Daoy (cell line): ENCODE results near the gene UXT. TPM values are rescaled to one million over a fixed set of nuclear protein-coding genes. Genes with fewer than 3 reads are reported as not detected.

ENCODE experiments used
- DNase-seq: peaks from one replicate; pipeline ENCODE4 v3.0.0-alpha.2; 2015; ENCODE audit warnings: low read depth
- total RNA-seq: library from RNA; depleted of rRNA; stranded (reverse); fragments of >200 nt; shearing (Covaris generic); gene quantifications from 2 replicates; pipeline ENCODE4 v1.2.3, GENCODE V29; 2014

UXT gene
- total RNA-seq, 1 experiment from 2014 or later: 145 TPM

DNA sequence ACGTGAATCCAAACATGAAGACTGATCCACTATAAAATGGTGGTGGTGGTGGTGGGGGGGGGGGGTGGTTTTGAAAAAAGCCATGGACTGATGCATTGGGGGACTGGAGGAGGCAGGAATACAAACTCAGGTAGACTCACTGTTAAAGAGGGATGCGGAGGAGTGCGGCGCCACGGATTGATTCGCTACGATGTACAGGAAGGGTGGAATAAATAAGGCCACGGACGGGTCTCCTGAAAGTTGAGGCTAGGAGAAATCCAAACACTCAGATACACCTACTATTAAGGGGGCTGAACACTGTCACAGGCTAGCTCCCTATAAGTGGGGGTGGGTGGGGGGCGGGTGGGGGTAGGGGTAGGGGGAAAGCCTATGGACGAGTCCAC is 9.2 kb downstream of the UXT start:
- DNase-seq: no peak

DNA sequence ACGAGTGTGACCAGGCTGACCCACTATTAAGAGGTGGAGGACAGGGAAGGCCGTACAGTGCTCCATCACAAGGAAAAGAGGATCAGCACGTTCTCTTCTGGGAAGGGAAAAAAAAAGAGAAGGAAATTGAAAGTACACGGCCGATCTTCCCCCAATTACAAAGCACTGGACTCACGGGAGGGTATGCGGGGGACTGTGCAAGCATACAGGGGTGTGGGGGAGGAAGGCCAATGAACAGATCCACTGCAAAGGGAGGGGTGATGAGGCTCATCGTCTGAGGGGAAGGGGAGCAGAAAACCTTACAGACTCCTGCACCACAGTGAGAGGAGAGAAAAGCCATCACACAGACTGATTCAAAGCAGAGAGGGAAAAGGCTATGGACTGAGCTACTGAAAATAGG is 9.7 kb downstream of the UXT start:
- DNase-seq: no peak

DNA sequence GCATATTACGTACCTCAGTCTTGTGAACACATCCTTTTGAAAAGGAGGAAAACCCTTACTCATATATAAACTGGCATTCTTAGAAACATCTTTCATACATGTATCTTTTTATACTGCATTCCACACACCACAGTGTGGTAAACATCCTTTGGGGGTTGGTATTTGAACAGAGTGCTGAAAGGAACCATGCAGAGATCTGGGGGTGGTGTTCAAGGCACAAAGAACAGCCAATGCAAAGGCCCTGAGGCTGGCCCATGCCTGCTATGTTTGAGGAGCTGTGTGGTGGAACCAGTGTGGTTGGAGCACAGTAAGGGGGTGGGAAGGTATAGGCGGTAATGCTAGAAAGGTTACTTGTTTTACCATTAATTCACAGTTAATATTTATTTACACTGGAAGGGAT is 10.6 kb downstream of the UXT start:
- no peak for DNase-seq

DNA sequence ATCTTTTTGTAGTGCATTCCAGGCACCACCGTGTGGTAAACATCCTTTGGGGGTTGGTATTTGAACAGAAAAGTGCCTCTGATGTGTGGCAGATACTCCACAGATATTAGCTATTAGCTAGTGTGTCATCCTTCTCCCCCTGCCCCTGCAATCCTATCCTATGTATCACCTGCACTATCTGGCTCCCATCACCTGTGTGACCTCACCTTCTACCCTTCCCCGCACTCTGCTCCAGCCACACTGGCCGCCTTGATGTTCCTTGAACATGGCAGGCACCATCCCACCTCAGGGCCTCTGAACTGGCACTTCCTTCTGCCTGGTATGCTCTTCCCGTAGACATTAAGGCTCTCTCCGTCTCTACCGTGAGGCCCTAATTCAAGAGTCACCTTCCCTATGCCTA is 12.3 kb downstream of the UXT start:
- no peak for DNase-seq

DNA sequence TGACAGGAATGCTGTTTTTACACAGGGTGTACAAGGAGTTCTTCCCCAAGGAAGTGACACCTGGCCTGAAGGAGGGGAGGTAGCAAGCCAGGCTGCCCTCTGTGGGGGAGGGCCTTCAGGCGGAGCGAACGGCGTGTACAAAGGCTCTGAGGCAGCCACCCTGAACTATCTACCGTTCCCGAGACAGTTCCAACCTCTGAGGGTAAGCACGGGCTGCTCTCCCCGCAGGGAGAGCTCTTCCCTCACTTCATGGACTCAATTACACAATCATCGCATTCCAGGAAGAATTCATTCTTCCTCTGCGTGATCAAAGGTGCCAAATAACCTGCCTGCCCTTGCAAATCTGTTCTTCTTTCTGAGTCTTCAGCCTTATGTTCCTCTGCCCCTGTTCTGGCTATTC is 13.4 kb downstream of the UXT start:
- no peak for DNase-seq

DNA sequence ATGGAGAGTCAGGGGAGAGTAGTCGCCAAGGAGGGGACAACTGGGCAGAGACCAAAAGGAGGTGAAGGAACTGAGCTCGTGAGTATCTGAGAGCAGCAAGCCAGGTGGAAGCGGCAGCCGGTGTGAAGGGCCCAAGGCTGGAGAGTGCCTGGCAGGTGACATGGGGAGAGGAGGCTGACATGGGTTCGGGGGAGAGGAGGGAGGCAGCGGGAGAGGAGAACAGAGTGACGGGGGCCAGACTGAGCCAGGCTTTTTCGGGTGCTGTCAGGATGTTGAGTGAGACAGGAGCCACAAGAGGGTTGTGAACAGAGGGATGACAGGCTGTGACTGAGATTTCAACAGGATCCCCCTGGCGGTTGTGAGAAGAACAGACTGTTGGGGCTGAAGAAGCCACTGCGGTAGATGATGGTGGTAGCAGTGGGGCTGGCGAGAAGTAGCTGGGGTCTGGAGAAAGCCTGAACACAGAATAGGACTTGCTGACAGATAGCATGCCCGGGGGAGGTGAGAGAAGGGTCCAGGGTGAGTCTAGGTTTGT is 14.4 kb downstream of the UXT start:
- no peak for DNase-seq

DNA sequence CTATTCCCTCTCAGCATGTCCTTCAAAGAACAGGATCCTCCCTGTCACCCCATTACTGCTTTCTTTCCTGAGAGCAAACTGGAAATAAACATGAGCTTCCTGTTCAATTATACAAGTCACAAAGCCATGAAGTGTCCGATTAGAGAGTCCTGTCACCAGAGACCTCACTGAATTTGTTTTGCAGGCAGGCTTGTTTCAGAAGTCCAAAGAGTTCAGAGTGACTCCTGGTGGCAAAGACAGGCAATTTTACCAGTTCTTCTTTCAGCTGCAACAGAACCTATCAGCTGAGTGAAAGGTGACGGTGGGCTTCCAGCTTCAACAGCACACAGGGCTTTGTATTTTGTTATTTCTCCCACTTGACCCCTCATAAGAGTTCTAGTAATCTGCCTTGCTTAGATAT is 15.1 kb downstream of the UXT start:
- DNase-seq: no peak

DNA sequence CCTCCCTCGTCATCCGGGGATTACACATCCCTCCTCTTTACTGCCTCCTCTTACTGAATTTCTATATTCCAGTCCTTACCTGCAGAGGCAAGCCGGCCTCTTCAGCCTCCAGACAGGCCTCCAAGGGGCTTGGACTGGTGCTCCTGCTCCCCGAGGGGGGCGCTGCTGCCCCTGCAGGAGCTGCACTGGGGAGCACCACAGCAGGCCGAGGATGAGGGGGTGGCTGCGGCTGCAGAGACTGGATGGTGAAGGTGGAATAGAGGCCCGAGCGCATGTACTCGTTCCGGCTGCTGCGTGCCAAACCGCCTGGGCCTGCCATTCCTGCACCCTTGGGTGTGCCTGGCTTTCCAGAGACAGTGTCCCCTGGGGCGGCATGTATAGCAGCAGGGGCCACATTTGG is 20.2 kb downstream of the UXT start:
- no peak for DNase-seq

DNA sequence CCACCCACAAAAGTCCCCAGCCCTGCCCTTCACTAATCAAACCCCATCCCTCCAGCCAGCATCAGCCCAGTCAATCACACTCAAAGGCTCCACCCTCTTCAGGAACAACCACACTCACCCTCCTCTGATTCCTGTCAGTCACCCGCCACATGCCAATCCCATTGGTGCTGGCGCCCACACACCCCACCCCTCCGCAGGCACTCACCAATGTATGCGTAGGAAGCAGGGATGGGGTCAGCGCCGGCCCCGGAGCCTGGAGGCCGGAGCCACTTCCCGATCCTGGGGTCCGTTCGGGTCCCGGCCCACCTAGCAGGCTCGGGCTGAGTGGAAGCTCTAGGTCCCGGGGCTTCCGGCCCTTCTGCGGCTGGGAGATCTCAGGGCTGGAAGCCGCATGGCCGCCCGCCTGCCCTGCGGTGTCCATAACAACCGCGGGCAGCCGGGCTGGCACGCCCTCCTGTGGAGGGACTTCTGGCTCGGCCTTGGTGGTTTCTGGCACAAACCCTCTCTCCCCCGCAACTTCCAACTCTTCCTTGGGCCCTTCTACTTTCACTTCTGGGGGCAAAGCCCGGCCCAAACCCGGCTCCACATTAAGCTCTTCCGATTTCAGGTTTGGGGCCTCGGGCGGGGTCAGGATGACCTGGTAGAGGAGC is 21.3 kb downstream of the UXT start:
- DNase-seq: no peak

DNA sequence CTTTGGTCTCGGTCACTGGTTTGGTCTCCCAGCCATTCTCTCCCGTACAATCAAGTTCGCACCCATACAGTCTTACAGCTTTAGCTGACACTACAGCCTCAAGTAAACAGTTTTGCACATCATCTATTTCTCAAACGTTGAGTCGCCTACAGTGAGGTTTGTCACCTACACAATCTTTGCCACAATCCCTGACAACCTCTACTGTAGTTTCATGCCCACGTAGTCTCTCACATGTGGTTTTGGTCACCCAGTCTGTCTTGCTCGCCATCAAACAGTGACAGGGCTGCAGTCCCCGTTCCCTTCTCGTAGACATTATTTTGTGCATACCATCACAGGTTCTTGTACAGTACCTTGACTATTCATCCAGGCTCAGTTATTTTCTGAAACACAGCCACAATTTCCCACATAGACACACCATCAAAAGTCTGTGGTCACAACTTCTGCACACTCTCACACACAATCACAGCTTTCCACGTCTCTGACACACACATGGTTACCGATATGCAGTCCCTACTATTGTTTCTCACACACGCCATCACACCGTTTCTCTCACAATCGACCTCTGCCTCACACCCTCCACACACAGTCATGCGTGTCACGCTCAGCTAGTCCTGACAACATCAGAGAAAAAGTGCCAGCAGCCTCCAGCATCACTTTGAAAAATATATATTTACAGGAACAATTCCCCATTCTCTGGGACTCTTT is 24.0 kb downstream of the UXT start:
- no peak for DNase-seq

DNA sequence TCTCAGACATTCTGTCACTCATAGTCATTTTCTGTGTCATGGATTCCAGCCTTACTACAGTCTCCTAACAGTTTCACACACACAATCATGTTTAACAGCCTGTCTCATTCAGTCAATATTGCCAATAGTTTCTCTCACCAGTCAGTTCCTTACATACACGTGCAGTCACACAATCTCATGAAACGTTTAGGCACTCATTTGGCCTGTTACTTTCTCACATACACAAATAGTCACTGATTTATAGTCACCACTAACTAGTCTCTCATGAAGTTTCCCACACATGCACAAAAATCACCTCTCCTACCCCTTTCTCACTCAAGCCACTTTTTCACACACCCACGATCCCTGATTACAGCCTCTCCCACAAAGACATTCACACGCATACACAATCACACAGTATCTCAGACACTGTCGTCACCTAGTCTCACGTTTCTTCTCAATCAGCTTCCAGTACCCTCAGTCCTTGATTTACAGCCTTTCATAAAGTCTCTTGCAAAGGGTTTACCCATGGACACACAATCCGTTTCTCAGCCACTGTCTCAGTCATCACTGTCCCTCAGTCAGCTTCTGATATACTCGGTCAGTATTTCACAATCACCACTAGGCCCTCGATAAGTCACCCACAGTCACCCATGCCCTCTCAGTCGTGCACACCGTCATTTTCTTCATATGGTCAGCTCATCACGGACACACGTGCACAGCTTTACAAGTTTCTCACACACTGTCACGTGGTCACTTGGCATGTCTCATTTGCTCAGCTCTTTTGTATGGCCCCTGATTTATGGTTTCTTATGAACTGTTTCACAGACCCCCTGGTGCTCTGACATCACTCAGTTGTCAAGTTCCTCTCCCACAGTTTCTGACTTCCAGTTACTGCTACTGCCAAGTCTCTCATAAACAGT is 25.0 kb downstream of the UXT start:
- DNase-seq: no peak

DNA sequence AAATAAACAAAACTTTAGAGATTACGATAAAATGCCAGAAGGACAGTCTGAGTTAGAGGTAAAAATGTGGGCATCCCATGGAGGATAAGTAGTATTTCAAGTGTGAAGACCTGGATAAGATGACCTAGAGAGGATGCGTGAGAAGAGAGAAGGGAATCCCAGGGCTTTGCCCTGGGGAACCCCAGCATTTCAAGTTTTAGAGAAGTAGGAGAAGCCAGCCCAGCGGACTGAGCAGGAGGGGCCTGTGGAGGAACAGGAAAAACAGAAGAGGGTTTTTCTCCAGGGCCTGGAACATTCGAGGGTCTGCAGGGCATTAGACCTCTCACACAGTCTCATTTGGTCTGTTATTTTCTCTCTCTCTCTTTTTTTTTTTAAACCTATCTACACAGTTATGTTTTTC is 26.3 kb downstream of the UXT start:
- DNase-seq: no peak

DNA sequence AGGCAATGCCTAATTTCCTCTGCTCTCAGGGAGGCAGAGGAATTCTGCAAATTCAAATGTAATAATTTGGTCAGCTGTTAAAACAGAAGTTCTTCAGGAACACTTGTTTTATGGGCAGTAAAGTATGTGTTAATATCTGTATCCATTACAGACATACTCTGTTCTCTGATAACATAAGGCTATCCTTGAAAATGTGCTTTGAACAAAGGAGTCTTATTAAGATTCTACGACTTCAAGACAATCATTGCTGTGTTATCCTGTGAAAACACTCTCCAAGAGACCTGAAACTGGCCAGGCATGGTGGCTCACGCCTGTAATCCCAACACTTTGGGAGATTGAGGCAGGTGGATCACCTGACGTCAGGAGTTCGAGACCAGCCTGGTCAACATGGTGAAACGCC is 27.3 kb downstream of the UXT start:
- DNase-seq: no peak

DNA sequence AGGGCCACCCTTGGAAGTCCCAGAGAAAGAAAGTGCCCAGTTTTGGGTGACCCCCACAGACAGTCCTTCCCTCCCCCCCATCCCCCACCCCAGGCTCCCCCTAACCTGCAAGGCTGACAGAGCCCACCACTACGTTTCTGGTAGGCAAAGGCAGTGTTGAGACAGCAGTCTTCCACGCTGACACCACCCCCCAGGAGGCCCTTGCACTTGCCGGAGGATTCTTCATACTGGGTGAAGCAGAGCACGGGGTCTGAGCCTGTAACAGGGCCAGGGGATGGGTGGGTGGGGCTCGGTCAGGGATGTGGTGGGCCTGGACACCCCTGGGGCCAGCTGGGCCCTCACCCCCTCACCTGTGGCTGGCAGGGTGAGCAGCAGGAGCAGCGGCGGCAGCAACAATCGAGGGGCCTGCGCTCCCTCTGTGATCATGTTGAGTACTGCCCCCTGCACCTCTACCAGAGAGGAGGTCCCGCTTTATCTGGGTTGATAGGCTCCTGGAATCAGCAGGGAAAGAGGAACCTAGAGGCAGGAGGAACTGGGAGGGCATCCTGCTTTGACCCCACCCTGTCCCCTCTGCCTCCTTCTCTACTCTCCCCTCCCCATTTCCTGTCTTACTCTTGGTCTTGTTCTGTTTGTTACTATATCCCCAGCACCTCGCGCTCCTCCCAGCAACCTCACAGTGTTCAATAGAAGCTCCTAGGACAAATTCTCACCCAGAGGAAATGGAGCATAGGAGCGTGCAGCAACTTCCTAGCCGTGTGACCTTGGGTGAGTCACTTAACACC is 29.4 kb downstream of the UXT start, which contains the start of gene CFP:
TSS of gene CFP (minus strand) at position 512 of the 782 bp plus-strand sequence. CDS start at position 426, 86 bp downstream.
- no peak for DNase-seq

DNA sequence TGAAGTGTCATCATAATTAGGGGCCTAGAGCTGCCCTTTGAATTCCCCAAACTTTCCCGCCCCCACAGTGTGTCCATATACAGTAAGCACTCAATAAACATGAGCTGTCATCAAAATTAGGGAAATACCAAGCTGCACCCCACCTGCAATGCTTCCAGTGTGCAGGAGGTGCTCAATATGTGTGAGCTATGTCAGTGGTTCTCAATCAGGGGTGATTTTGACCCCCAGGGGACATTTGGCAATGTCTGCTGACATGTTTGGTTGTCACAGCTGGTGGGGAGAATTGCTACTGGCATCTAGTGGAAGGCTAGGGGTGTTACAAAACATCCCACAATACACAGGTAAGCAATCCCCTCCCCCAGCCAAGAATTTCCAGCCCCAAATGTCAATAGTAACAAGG is 30.0 kb downstream of the UXT start:
- DNase-seq: no peak

DNA sequence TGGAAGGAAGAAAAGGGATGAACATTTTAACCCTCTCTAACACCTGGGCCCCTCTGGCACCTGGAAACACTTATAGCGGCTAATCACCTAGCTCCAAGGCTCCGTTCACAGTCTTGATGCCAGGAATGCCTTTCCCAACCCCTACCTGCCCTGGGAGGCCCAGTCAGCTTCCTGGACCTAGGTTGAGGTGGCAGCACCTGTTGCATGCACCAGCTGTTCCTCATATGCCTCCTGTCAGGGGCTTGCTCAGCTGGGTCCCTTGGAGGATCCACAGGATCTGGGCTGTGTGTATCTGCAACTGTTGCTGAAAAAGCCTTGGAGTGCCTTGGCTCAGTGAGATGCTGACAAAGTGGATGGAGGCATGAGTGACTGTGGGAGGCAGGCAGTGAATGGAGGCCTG is 33.6 kb downstream of the UXT start:
- DNase-seq: no peak

DNA sequence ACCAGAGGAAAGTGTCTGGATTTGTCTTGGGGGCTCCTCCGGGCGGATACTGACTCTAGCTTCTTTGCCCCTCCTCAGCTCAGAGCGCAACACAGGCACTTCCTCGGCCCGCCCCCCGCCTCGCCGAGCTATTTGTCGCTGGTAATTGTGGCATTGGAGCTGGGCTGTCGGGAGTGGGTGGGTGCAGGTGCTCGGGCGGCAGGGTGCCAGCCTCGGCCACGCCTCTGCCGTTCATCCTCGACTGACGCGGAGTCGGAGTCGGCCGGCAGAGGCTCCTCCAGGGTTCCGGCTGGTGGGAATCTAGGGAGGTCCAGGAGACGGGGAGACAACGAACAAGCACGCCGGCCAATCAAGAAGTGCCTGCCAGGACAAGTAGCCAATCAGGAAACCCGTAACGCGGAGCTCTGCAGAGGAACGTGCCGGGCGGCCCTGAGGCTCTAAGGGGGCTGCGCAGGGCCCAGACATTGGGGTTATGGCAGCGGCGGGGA is 35.4 kb downstream of the UXT start:
- peak; percentile 71 for DNase-seq

DNA sequence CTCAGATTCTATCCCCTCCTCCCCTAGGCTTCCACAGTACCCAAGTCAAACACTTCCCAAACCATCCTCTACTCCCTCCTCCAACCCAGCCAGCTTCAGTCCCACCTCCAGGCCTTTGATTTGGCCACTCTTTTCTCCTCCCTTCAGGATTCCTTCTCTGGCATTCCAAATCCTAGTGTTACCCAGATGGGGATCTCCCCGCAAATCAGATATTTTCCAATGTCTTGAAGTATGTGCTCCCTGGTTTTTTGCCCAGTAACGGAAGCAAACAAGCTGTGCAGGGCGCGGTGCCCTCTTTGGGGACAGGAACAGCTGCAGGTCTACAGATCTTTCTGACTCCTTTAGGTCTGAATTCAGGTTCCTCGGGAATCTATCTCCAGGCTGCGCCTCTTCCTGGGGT is 37.1 kb downstream of the UXT start:
- no peak for DNase-seq

DNA sequence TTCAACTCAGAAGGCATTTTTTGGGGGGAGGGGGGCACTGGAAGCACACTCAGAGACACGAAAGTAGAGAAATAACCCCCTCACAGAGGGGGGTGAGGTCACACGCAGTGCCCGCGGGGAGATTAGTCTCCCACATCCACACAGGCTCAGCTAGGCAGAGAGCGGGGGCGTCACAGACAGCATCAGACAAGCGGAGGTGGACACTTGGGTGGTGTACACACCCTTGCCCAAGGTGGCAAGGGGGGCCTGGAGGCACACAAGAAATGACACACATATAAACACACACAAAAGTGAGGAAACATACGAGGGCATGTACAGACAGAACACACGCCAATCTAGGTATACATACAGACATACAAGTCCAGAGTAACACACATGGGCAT is 38.7 kb downstream of the UXT start:
- no peak for DNase-seq

DNA sequence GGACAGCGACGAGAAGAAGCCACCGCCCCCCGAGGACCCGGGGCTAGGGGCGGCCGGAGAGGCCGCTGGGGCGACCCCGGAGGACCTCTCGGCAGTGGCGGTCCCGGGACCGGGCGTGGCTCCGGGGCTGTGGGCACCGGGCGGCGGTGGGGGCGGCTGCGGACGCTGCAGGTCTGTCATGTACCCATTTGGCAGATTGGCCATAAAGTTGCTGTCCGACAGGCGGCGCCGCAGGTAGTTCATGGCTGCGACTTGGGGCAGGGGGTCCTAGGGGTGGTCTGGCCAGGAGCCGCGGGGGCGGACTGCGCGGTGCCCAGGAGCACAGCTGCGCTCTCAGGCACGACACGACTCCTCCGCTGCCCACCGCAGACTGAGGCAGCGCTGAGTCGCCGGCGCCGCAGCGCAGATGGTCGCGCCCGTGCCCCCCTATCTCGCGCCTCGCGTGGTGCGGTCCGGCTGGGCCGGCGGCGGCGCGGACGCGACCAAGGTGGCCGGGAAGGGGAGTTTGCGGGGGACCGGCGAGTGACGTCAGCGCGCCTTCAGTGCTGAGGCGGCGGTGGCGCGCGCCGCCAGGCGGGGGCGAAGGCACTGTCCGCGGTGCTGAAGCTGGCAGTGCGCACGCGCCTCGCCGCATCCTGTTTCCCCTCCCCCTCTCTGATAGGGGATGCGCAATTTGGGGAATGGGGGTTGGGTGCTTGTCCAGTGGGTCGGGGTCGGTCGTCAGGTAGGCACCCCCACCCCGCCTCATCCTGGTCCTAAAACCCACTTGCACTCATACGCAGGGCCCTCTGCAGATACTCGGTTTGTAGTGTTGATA is 39.3 kb downstream of the UXT start, which contains the start of gene SYN1:
TSS of gene SYN1 (minus strand) at position 372 of the 817 bp plus-strand sequence. CDS start at position 243, 129 bp downstream.
- peak; percentile 86 for DNase-seq
